ENCODE measurements around the gene EPAS1. TPM values are rescaled to one million over a fixed set of nuclear protein-coding genes. Genes with fewer than 3 reads are reported as not detected.

The EPAS1 gene
- total and polyA plus RNA-seq, 2 of the 13 experiments (the other 11 are each of a cell fraction or from before 2014, with no cell fraction given), result 47.1 to 182 TPM

GRCh38 chr2:46278952-46279351, 18.3 kb upstream of the EPAS1 start:
- peaks cover 33% of the 10 kb centered on the region for H3K4me1 ChIP-seq (ENCODE audit: insufficient read depth, low read length)
- no peak for FAIRE-seq
- H3K9me3 ChIP-seq (ENCODE audit: low read length), result no peaks in the 10 kb centered on the region
- no peak overlapping the region for H2AFZ ChIP-seq (ENCODE audit: low read length)
- no peaks in the 10 kb centered on the region; a peak in 2 of 5 replicates for H3K27me3 ChIP-seq (ENCODE audit: control insufficient read depth in 1 of 2, insufficient read depth in 2 of 2, low read length in 2 of 2)
- intact Hi-C loops (cut with micrococcal nuclease; ENCODE audit: unreplicated experiment) (no loop called here), in situ Hi-C loops (cut with HindIII; ENCODE audit: extremely low pct_ligation_motif_present, low pct_unique_long_range_greater_than_20kb) (no loop called here)
- H3K27ac ChIP-seq (ENCODE audit: extremely low read length, insufficient read depth, low read length), result no peak overlapping the region
- H3K36me3 ChIP-seq (replicated peaks in 1 of 2; ENCODE audit: control insufficient read depth in 1 of 2, insufficient read depth in 2 of 2, low read length in 2 of 2), result no peaks in the 10 kb centered on the region
- H4K20me1 ChIP-seq (ENCODE audit: insufficient read depth, low read length), result no peaks in the 10 kb centered on the region
- no peak for ATAC-seq
- H3K9ac ChIP-seq (ENCODE audit: insufficient read depth, low read depth, low read length), result no peak overlapping the region
- no peak for DNase-seq (ENCODE audit: low spot score)
- 32% methylated on average over 3 of the region's 3 CpGs for WGBS (ENCODE audit: low lambda C conversion rate)
- TF ChIP-seq ZBTB42 (CRISPR knock-in tag; IDR thresholded peaks at IDR 0.05) (no peak), MTA1 (CRISPR knock-in tag; IDR thresholded peaks at IDR 0.05; ENCODE audit: borderline replicate concordance) (no peak), CREM (IDR thresholded peaks at IDR 0.05) (no peak), CREM (CRISPR knock-in tag; IDR thresholded peaks at IDR 0.05) (no peak), MIXL1 (CRISPR knock-in tag; IDR thresholded peaks at IDR 0.05) (no peak), ZNF44 (CRISPR knock-in tag; IDR thresholded peaks at IDR 0.05) (no peak), MAX (IDR thresholded peaks at IDR 0.05) (no peak), PHB2 (IDR thresholded peaks at IDR 0.05; ENCODE audit: partially characterized antibody) (no peak), ZNF7 (CRISPR knock-in tag; IDR thresholded peaks at IDR 0.05) (no peak), TCF12 (IDR thresholded peaks at IDR 0.05) (no peak), TCF12 (CRISPR knock-in tag; IDR thresholded peaks at IDR 0.05) (no peak), ZNF652 (CRISPR knock-in tag; IDR thresholded peaks at IDR 0.05; ENCODE audit: borderline replicate concordance, low read depth) (no peak), ZNF382 (CRISPR knock-in tag; IDR thresholded peaks at IDR 0.05; ENCODE audit: borderline replicate concordance) (no peak), ZNF160 (CRISPR knock-in tag; IDR thresholded peaks at IDR 0.05) (no peak), RFX5 (IDR thresholded peaks at IDR 0.05; ENCODE audit: low read depth, low read length) (no peak), ZNF564 (CRISPR knock-in tag; IDR thresholded peaks at IDR 0.05) (no peak), ZGPAT (CRISPR knock-in tag; IDR thresholded peaks at IDR 0.05) (no peak), MAFF (IDR thresholded peaks at IDR 0.05; ENCODE audit: low read depth, low read length) (no peak), TFAP4 (IDR thresholded peaks at IDR 0.05; ENCODE audit: borderline replicate concordance, low read depth) (no peak), PRMT3 (CRISPR knock-in tag; IDR thresholded peaks at IDR 0.05; ENCODE audit: borderline replicate concordance, low read depth) (no peak)
- POLR2A ChIA-PET, result no interaction called here
- CTCF ChIA-PET (ENCODE audit: low intra/inter-chr PET ratio, low total read pairs), result no interaction called here
- no peak overlapping the region for H3K4me3 ChIP-seq (replicated peaks in 1 of 3; ENCODE audit: insufficient read depth in 1 of 3, low read depth in 2 of 3, low read length in 3 of 3)
- no TSS peak for BruUV-seq (replicated peaks)
- H3K79me2 ChIP-seq (ENCODE audit: insufficient read depth, low read length), result no peaks in the 10 kb centered on the region
- no peak overlapping the region for H3K4me2 ChIP-seq (ENCODE audit: low read depth, low read length)
